Gastroesophageal sphincter (tissue), 4 donors: Measurements from ENCODE around the gene IGF2BP1. TPM values are rescaled to one million over a fixed set of nuclear protein-coding genes. Genes with fewer than 3 reads are reported as not detected.

Experiments
- ATAC-seq: fragments of 150-250 bp; one replicate; pipeline ENCODE4 v1.9.1; 2016; ENCODE audit warnings: mild to moderate bottlenecking, moderate library complexity
- H3K27ac ChIP-seq, 4 donors: fragments of 200-600 bp; sonication (generic) in 3 of 4; 1 replicate in 3 of 4; 2 replicates in 1 of 4; pipeline ENCODE4 v1.5.1; 2016 to 2019
- H3K27me3 ChIP-seq: fragments of 200-600 bp; sonication (generic); one replicate; pipeline ENCODE4 v1.5.1; 2019
- H3K36me3 ChIP-seq, 2 donors: fragments of 200-600 bp; sonication (generic); one replicate each; pipeline ENCODE4 v1.5.1; 2019; ENCODE audit warnings: control low read depth in 1 of 2
- H3K4me1 ChIP-seq, 3 donors: fragments of 200-600 bp; sonication (generic); 1 replicate in 2 of 3; 2 replicates in 1 of 3; pipeline ENCODE4 v1.5.1; 2016 to 2019; ENCODE audit warnings: control low read depth in 2 of 3
- H3K4me3 ChIP-seq, 2 donors: fragments of 200-600 bp; sonication (generic); one replicate each; pipeline ENCODE4 v1.5.1; 2019; ENCODE audit warnings: mild to moderate bottlenecking in 1 of 2, moderate library complexity in 1 of 2
- H3K9me3 ChIP-seq, 3 donors: fragments of 200-600 bp; sonication (generic); one replicate each; pipeline ENCODE4 v1.5.1; 2017 to 2019; ENCODE audit warnings: control low read depth in 2 of 3
- CTCF ChIP-seq, 4 experiments: fragments of 200-600 bp in 2 of 4; fragments of 450-650 bp in 2 of 4; sonication (generic) in 1 of 4; IDR thresholded peaks; one replicate each; pipeline ENCODE4 v1.5.1; 2017 to 2019; ENCODE audit warnings: antibody characterized with exemption in 4 of 4, mild to moderate bottlenecking in 2 of 4, moderate library complexity in 2 of 4
- EP300 ChIP-seq: sonication (generic); formaldehyde crosslinking; IDR thresholded peaks from one replicate; pipeline ENCODE4 v1.6.1; 2017; ENCODE audit warnings: antibody characterized with exemption, mild to moderate bottlenecking
- POLR2A ChIP-seq, 2 donors: fragments of 450-650 bp; IDR thresholded peaks; one replicate each; pipeline ENCODE4 v1.6.1; 2017; ENCODE audit warnings: antibody characterized with exemption in 2 of 2, mild to moderate bottlenecking in 2 of 2, moderate library complexity in 1 of 2
- POLR2AphosphoS5 ChIP-seq: sonication (generic); formaldehyde crosslinking; IDR thresholded peaks from one replicate; pipeline ENCODE4 v1.6.1; 2017; ENCODE audit warnings: antibody characterized with exemption
- WGBS, 2 donors: methylation state at CpG; one replicate each; pipeline ENCODE4 v1.1.5; 2018; ENCODE audit warnings: low coverage in 1 of 2; 5-methylcytosine and 5-hydroxymethylcytosine counted together
- total RNA-seq, 4 donors: library from RNA; depleted of rRNA; stranded (reverse); fragments of >200 nt; gene quantifications; one replicate each; pipeline ENCODE4 v1.1.0, GENCODE V29; 2016

IGF2BP1 gene
- total RNA-seq, 4 donors from 2014 or later, result 0.04 TPM; not detected in 3

DNA sequence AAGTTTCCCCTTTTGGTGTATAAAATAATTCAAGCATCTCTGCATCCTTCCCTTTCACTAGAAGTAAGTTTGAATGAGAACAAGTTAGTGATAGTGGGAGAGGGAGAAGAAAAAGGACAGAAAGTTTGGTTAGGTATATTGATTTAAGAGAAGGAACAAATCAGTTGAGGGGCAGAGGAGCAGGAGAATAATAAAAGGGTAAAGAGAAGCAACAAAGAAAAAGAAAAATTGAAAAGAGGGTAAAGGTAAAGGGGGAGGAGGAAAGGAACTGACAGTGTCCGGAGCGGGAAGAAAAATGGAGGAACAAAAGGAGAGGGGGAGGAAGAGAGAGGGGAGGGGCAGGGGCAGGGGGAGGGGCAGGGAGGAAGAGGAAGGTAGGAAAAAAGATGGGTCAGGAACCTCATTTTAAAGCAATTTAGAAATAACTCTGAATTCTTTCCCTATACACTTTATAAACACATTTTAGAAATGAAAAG, 6.3 kb upstream of the IGF2BP1 start:
- WGBS, 2 donors, result 0 to 55% methylated on average over 2 of the region's 2 CpGs
- peaks cover 100% of the 10 kb centered on the region for H3K27me3 ChIP-seq
- H3K9me3 ChIP-seq, result peaks cover 0 to 5% (median 0%) of the 10 kb centered on the region in 3 donors
- TF ChIP-seq CTCF (IDR thresholded peaks at IDR 0.05) (no peak), POLR2AphosphoS5 (no peak), EP300 (no peak), POLR2A (IDR thresholded peaks at IDR 0.05) (no peak)
- H3K4me1 ChIP-seq, result peaks cover 0 to 8% (median 7%) of the 10 kb centered on the region in 3 donors
- no peaks in the 10 kb centered on the region for H3K36me3 ChIP-seq
- ATAC-seq, result no peak
- no peak overlapping the region for H3K27ac ChIP-seq
- H3K4me3 ChIP-seq, result no peak overlapping the region

DNA sequence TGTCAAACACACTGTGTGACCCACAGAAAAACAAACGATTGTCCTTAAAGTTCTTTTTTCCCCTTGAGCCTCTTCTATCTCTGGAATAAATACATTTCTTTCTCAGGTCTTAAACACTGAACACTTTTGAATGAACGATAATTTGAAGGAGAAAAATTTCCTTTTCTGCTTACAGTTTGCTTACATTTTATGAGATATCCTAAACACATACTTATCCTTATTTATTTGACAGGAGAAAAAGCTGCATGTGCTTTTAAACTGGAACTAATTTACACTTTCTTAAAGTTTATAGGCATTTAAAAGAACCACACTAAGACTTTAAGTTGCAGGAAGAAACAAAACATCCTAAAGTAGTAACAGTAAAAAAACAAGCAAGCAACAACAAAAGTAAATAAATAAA, 4.7 kb upstream of the IGF2BP1 start:
- no peaks in the 10 kb centered on the region for H3K36me3 ChIP-seq
- 47 to 56% methylated on average over 2 of the region's 2 CpGs for WGBS, 2 donors
- no peak overlapping the region for H3K4me3 ChIP-seq
- peaks cover 0 to 5% (median 0%) of the 10 kb centered on the region in 3 donors for H3K9me3 ChIP-seq
- TF ChIP-seq EP300, result no peak
- TF ChIP-seq POLR2AphosphoS5, result no peak
- no peak for TF ChIP-seq CTCF (IDR thresholded peaks at IDR 0.05)
- no peak for TF ChIP-seq POLR2A (IDR thresholded peaks at IDR 0.05)
- peaks cover 100% of the 10 kb centered on the region for H3K27me3 ChIP-seq
- no peak overlapping the region for H3K27ac ChIP-seq
- no peak for ATAC-seq
- peaks cover 0 to 23% (median 17%) of the 10 kb centered on the region in 3 donors for H3K4me1 ChIP-seq

DNA sequence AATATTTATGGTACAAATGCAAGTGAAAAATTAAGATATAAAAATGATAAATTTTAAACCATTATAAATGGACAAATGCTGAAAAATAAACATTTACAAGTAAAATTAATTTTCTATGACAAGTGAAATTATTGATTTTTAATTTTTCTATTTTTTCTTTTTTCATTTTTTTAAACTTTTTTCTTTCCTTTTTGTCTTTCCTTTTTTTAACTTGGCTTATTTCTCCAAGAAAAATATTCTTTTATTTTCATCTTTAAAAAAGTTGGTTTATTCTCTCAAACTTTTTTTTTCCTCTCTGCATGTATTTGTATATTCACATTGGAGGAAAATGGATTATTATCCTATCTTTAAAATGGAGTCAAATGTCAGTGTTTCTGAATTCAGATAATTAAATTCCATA, 3.9 kb upstream of the IGF2BP1 start:
- Histone ChIP-seq H3K4me1 (peaks cover 0 to 32% (median 26%) of the 10 kb centered on the region in 3 donors), H3K36me3 (no peaks in the 10 kb centered on the region), H3K27ac (no peak overlapping the region), H3K9me3 (peaks cover 0 to 5% (median 0%) of the 10 kb centered on the region in 3 donors), H3K27me3 (peaks cover 100% of the 10 kb centered on the region), H3K4me3 (no peak overlapping the region)
- TF ChIP-seq EP300 (no peak), POLR2AphosphoS5 (no peak), POLR2A (IDR thresholded peaks at IDR 0.05) (no peak), CTCF (IDR thresholded peaks at IDR 0.05) (no peak)
- no peak for ATAC-seq

DNA sequence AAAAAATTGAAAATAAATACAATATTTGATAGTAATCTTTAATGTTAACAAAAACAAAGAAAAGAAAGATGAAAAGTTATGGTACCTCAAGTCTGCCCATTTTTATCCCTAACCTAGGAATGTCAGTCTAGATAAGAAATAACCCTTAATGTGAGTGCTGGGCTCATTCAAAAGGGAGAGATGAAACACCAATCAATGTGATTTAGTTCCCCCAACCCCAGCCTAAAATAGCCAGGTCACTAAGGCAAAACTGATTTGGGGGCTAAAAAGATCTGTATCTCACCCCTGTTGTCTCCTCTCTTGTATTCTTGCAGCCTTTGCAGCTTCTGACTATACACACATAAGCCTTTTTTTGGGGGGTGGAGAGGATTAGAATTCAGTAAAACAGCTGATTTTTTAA, 3.2 kb upstream of the IGF2BP1 start:
- Histone ChIP-seq H3K27ac (no peak overlapping the region), H3K36me3 (no peaks in the 10 kb centered on the region), H3K4me3 (no peak overlapping the region), H3K9me3 (peaks cover 0 to 5% (median 0%) of the 10 kb centered on the region in 3 donors), H3K27me3 (peaks cover 100% of the 10 kb centered on the region), H3K4me1 (peaks cover 0 to 34% (median 27%) of the 10 kb centered on the region in 3 donors)
- ATAC-seq, result no peak
- TF ChIP-seq POLR2A (IDR thresholded peaks at IDR 0.05), result no peak
- TF ChIP-seq CTCF (IDR thresholded peaks at IDR 0.05), result no peak
- no peak for TF ChIP-seq EP300
- no peak for TF ChIP-seq POLR2AphosphoS5

- WGBS, 2 donors, result 50 to 51% methylated on average over 3 of the region's 3 CpGs
- Histone ChIP-seq H3K4me3 (no peak overlapping the region), H3K36me3 (no peaks in the 10 kb centered on the region), H3K27ac (no peak overlapping the region), H3K4me1 (peaks cover 0 to 34% (median 27%) of the 10 kb centered on the region in 3 donors), H3K27me3 (peaks cover 100% of the 10 kb centered on the region), H3K9me3 (peaks cover 0 to 5% (median 0%) of the 10 kb centered on the region in 3 donors)
- no peak for ATAC-seq
- TF ChIP-seq CTCF (IDR thresholded peaks at IDR 0.05) (no peak), EP300 (no peak), POLR2A (IDR thresholded peaks at IDR 0.05) (no peak), POLR2AphosphoS5 (no peak)
These were observed 2.5 kb upstream of the IGF2BP1 start for GRCh38 chr17:48994549-48995303.
